HG02588 (cell line): ENCODE results near the gene CD82.
"Not testable (repeated sequence)": the region's sequence is repeated elsewhere in the genome, so short reads cannot be mapped to it uniquely, and the experiment has no call there.

Experiments
- ATAC-seq: cut with Tn5 transposase; IDR thresholded peaks from one replicate; pipeline ENCODE4 v1.9.1; 2021; ENCODE audit warnings: mild to moderate bottlenecking, moderate library complexity; ENCODE audit not compliant: unreplicated experiment

Gene CD82

DNA sequence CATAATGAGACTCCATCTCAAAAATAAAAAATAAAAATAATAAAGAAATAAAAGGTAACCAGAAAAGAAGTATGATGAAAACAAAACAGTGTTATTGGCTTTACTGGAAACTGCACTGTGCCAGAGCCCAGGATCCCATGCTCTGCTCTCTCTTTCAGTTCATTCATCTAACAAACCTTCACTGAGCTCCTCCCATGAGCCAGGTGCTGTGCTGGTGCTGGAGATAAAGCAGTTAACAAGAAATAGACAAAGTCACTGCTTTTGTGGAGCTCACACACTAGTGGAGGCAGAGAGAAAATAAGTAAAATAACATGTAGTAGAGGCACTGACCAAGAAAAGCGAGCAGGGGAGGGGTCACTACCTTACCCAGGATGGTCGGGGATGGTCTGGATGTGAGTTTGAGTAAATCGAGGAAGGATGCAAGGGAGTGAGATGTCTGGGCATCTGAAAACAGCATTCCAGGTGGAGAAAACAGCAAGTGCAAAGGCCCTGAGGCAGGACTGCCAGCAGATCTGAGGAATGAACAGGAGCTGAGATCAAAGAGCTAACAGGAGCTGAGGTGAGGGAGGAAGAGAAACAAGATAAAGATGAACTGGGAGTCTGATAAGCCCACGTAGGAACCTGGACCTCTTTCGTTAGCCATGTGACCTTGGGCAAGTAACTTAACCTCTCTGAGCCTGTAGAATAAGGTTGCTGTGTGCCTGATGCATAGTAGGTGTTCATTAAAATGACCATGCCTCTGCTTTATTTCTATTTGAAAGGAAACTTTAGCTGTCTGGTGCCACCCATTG is 31.3 kb upstream of the CD82 start:
- ATAC-seq: no peak

DNA sequence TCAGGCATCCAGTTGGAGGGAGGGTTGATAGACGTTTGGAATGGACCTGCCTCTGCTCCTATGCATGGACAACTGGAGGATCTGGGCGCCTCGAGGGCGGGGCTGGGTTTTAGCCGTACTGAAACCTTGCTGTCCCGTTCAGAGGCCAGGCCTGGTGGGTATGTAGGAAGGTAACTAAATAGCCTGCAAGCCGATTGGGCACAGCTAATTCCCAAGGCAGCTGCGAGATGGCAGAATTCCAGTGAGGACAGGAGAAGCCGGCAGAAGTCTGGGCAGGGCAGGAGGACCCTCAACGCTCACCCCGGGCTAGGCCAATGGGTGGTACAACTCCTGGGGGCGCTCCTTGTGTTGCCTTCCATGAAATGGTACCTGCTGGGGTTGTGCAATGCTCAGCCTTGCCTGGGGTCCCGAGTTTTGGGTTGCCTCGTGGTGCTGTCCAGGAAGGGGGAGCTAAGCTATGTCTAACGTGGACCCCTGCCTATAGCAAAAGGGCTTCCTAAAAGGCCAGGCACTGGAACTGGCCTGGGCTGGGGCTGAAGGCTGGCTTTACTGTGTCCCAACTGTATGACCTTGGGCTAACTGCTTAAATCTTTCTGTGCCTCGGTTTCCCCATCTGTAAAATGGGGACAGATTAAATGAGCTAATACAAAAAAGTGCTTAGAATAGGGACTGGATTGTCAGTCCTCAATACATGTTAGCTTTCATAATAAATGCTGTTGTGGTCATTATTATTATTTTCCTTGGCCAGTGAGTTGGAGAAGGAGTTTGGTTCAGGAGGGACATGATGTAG is 30.1 kb upstream of the CD82 start:
- no peak for ATAC-seq

DNA sequence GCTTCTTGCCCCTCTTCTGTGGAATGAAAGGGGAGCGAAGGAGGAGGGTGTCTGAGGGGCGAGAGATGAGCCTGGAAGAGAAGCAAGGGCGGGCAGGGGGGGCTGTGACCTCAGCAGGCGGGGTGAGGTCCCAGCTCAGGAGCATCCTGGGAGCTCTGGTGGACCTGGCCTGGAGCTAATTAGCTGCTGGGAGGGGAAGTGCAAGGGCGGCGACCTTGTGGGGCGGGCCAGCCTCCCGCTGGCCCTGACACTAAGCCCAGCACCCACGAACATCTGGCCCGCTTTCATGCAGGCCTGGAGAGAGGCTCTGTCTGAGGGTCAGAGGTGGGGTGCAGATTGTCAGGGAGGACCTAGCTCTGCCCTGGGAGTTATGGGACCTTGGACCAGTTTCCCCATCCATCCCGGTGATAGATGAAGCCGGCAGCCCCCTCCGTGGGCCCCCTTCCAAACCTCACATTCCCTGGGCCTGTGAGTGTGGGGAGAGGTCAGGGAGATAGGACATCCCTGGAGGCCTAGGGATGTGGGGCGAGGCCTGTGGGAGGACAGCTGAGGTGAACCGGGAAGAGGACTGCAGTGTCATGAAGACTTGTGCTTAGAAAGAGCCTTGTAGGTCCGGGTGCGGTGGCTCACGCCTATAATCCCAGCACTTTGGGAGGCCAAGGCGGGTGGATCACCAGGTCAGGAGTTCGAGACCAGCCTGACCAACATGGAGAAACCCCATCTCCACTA is 28.5 kb upstream of the CD82 start:
- ATAC-seq: no peak

- ATAC-seq: no peak
Measured at GRCh38 chr11:44537679-44538078, 27.8 kb upstream of the CD82 start.

DNA sequence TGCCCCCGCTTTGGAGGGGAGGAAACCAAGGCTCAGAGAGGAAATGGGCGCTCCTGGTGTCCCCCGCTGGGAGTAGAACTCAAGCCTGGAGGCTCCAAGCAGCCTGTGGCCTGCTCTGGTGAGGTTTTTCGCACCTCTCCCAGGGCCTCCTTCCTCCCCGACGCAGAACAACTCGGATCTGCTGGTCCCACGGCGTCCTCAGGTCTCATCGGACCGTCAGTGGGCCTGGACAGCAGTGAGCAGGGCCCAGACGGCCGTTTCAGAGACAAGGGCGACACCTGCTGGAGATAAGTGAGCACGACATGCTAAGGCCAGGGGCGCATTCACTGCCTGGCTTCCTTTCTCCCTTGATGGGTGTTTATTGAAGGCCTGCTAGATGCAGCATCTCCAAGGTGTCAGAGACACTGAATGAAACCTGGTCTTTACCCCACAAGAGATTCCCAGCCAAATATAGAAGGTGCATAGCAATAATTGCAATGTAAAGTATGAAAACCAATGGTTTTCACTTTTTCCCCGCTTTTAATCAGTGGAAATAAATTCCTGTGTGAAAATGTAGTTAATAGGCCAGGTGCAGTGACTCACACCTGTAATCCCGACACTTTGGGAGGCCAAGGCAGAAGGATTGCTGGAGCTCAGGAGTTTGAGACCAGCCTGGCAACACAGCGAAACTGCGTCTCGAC is 26.9 kb upstream of the CD82 start:
- ATAC-seq: peak; percentile 76

GRCh38 chr11:44539971-44540370 is 25.5 kb upstream of the CD82 start:
- ATAC-seq: no peak

DNA sequence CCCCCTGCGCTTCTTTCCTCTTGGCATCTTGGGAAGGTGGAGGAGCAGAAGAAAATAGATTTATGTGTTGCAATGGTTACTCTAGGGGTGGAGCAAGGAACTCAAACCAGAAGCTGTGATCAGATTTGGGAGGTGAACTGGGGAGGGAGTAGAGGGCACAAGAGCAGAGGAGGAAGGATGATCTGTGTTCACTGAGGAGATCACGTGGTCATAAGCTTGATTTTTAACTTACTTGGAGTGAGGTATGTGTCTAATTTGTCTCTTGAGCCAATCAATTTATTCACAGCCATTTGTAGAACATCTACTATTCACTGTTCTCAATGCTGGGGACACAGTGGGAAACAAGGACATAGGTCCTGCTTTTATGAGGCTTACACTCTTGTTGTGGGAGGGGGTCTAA is 24.8 kb upstream of the CD82 start:
- ATAC-seq: no peak

DNA sequence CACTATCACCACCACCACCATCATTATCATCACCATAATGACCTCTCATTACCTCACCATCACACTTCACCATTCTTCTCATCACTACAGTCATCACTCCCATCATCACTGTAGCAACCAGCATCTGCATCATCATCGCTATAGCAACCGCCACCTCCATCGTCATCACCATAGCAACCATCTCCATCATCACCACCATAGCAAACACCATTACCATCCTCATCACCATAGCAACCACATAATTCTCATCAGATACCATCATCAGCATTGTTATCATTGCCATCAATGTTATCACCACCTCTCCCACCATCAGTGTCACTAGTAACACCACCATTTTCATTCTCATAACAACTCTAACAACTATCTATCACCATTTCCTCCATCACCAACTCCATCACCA is 23.1 kb upstream of the CD82 start:
- ATAC-seq: no peak

DNA sequence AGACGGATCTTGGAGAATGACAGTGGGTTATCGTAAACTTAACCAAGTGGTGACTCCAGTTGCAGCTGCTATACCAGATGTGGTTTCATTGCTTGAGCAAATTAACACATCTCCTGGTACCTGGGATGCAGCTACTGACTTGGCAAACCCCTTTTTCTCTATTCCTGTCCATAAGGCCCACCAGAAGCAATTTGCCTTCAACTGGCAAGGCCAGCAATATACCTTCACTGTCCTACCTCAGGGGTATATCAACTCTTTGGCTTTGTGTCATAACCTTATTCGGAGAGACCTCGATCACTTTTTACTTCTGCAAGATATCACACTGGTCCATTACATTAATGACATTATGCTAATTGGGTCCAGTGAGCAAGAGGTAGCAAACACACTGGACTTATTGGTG is 18.5 kb upstream of the CD82 start:
- not testable (repeated sequence) for ATAC-seq

GRCh38 chr11:44547534-44547933 is 17.9 kb upstream of the CD82 start:
- ATAC-seq: not testable (repeated sequence)

DNA sequence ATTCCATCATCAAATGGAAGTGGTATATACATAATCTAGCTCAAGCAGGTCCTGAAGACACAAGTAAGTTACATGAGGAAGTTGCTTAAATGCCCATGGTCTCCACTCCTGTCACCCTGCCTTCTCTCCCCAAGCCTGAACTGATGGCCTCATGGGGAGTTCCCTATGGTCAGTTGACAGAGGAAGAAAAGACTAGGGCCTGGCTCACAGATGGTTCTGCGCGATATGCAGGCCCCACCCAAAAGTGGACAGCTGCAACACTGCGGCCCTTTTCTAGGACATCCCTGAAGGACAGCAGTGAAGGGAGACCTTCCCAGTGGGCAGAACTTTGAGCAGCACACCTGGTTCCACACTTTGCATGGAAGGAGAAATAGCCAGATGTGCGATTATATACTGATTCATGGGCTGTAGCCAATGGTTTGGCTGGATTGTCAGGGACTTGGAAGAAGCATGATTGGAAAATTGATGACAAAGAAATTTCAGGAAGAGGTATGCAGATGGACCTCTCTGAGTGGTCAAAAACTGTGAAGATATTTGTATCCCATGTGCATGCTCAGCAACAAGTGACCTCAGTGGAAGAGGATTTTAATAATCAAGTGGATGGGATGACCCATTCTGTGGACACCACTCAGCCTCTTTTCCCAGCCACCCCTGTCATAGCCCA is 17.3 kb upstream of the CD82 start:
- ATAC-seq: no peak

- not testable (repeated sequence) for ATAC-seq
Measured at GRCh38 chr11:44548961-44549749, 16.3 kb upstream of the CD82 start.

DNA sequence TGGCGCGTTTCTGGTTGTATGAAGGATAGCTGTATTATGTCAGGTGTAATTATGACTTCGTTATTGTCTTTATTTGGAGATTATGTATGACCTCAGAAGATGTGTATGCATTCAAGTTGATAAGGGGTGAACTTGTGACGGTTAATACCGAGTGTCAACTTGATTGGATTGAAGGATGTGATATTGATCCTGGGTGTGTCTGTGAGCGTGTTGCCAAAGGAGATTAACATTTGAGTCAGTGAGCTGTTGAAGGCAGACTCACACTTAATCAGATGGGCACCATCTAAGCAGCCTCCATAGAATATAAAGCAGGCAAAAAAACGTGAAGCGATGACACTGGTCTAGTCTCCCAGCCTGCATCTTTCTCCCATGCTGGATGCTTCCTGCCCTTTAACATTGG is 15.3 kb upstream of the CD82 start:
- ATAC-seq: no peak

GRCh38 chr11:44551456-44552139 is 13.9 kb upstream of the CD82 start:
- ATAC-seq: no peak

DNA sequence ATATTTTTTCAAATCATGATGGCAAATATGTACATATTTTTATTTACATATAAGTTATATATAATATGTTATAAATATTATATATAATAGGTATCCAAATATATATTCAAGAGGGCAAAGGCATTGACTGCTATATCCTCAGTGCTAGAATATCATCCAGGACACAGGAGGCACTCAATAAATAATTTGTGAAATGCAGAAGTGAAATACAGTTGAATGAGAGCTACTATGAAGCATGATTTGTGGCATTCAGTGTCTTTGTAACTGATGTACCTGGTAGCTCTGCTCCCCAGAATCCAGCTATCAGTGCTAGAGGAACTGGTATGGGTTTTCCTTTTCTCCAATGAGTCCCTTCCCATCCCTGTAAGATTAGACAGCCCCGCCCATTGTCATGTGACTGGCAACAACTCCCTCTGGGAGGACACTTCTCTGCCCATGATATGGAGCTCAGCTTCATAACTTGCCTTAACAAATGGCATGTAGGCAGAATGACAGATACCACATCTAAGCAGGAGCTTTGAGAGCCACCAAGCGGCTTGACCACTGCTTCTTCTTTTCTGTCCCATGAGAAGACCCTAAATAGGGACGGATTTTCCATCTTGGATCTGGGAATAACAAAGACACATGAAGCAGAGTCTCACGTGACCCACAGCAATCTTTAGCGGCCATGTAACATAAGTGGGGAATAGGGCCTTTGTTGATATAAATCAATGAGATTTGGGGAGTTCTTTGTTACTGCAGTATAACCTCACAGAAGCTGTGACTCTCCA is 10.2 kb upstream of the CD82 start:
- no peak for ATAC-seq

GRCh38 chr11:44556735-44557409 is 8.6 kb upstream of the CD82 start:
- ATAC-seq: peak; percentile 34

GRCh38 chr11:44557464-44557863 is 8.0 kb upstream of the CD82 start:
- no peak for ATAC-seq
